ENCODE data around the gene MLPH.

The MLPH gene

GRCh38 chr2:237598468-237599208 lies 111.6 kb downstream of the MLPH start:
- Histone ChIP-seq H3K36me3 (ENCODE audit: control insufficient read depth, insufficient read depth, low read length) (no peaks in the 10 kb centered on the region), H3K4me1 (ENCODE audit: control insufficient read depth, insufficient read depth, low read length) (peaks cover 28% of the 10 kb centered on the region), H3K9ac (ENCODE audit: low read depth, low read length) (no peak overlapping the region), H3K4me3 (ENCODE audit: low read depth, low read length) (no peak overlapping the region), H3K9me3 (ENCODE audit: control insufficient read depth, insufficient read depth, low read length) (no peaks in the 10 kb centered on the region), H3K27me3 (ENCODE audit: control insufficient read depth, insufficient read depth, low read length) (peaks cover 5% of the 10 kb centered on the region)

DNA sequence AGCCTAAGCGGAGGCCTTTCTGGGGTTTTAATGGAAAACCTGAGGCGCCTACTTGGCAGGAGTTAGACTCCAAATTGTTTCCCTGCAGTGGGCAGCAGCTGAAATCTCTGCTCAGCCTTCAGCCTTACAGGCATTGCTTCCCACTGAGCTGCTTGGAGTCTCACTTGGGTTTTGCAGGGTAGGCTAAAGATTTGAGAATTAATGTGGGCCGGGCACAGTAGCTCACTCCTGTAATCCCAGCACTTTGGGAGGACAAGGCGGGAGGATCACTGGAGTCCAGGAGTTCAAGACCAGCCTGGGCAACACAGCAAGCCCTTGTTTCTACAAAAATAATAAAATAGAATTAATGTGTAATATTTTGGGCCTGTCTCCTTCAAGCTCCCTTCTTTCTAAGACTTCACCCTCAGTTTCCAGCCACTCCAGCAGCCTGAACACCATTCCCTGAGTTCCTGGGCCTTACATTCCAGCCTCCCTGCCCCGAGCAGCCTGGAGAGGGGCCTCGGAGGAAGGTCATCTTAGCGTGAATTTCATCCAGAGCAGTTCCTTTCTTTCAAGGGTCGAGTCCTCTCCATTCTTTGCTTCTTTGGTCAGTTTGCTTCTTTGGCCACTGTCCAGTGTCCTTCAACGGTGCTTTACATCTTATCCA lies 112.5 kb downstream of the MLPH start:
- Histone ChIP-seq H3K36me3 (ENCODE audit: control insufficient read depth, insufficient read depth, low read length) (no peaks in the 10 kb centered on the region), H3K9ac (ENCODE audit: low read depth, low read length) (no peak overlapping the region), H3K27me3 (ENCODE audit: control insufficient read depth, insufficient read depth, low read length) (peaks cover 5% of the 10 kb centered on the region), H3K4me3 (ENCODE audit: low read depth, low read length) (no peak overlapping the region), H3K9me3 (ENCODE audit: control insufficient read depth, insufficient read depth, low read length) (no peaks in the 10 kb centered on the region), H3K4me1 (ENCODE audit: control insufficient read depth, insufficient read depth, low read length) (peaks cover 19% of the 10 kb centered on the region)

DNA sequence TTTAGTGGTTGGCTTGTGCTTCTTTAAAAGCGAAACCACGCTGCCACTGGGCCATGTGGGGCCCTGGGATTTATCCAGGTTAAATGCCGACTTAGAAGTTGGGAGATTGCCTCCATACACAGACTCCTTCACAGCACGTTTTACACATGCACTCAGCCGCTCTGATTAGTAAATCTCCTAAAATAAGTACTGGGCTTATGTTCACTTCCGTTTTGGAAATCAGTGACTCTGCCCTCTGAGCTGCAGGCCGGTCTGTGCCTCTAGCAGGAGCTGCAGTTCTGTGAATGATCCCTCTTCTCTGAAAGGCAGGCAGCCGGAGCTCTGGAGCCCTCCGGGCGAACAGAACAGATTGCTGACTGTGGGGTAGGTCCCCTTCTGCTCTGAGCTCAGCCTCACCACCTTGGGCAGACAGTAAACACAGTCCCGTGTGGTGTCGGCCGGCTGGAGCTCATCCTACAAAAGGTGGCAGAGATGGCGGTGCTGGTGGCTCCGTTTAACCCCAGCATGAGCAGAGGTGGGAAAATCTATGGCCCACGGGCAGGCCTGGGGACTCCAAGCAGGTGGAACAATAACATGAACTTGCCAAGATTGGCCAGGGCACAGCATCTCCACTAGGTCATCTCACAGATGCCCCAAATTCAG lies 113.3 kb downstream of the MLPH start:
- Histone ChIP-seq H3K9me3 (ENCODE audit: control insufficient read depth, insufficient read depth, low read length) (no peaks in the 10 kb centered on the region), H3K9ac (ENCODE audit: low read depth, low read length) (no peak overlapping the region), H3K36me3 (ENCODE audit: control insufficient read depth, insufficient read depth, low read length) (no peaks in the 10 kb centered on the region), H3K27me3 (ENCODE audit: control insufficient read depth, insufficient read depth, low read length) (peaks cover 5% of the 10 kb centered on the region), H3K4me1 (ENCODE audit: control insufficient read depth, insufficient read depth, low read length) (peaks cover 18% of the 10 kb centered on the region), H3K4me3 (ENCODE audit: low read depth, low read length) (no peak overlapping the region)

- Histone ChIP-seq H3K4me1 (ENCODE audit: control insufficient read depth, insufficient read depth, low read length) (peaks cover 18% of the 10 kb centered on the region), H3K27me3 (ENCODE audit: control insufficient read depth, insufficient read depth, low read length) (peaks cover 5% of the 10 kb centered on the region), H3K9ac (ENCODE audit: low read depth, low read length) (no peak overlapping the region)
Measured at GRCh38 chr2:237601453-237602116, 114.5 kb downstream of the MLPH start.

DNA sequence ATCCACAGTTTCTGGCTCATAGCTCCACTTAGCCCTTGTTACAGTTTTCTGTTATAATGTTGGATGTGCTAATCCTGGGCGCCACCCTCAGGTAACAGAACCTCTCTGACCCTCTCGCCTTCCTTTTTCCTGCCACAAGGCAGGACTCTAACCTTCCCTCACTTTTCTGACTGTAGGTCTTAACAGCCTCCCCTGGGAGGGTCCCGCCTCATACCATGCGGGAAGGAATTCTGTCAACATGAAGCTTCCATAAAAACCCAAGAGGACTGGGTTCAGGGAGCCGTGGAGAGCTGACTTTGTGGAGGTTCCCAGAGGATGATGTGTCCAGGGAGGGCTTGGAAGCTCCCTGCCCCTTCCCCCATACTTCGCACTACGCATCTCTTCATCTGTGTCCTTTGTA lies 115.4 kb downstream of the MLPH start:
- Histone ChIP-seq H3K27me3 (ENCODE audit: control insufficient read depth, insufficient read depth, low read length) (peaks cover 5% of the 10 kb centered on the region), H3K9me3 (ENCODE audit: control insufficient read depth, insufficient read depth, low read length) (no peaks in the 10 kb centered on the region), H3K4me3 (ENCODE audit: low read depth, low read length) (no peak overlapping the region), H3K9ac (ENCODE audit: low read depth, low read length) (no peak overlapping the region), H3K36me3 (ENCODE audit: control insufficient read depth, insufficient read depth, low read length) (no peaks in the 10 kb centered on the region), H3K4me1 (ENCODE audit: control insufficient read depth, insufficient read depth, low read length) (peaks cover 18% of the 10 kb centered on the region)

More at GRCh38 chr2:237601453-237602116, 114.5 kb downstream of the MLPH start:
- H3K36me3 ChIP-seq (ENCODE audit: control insufficient read depth, insufficient read depth, low read length): no peaks in the 10 kb centered on the region
- H3K4me3 ChIP-seq (ENCODE audit: low read depth, low read length): no peak overlapping the region
- H3K9me3 ChIP-seq (ENCODE audit: control insufficient read depth, insufficient read depth, low read length): no peaks in the 10 kb centered on the region

DNA sequence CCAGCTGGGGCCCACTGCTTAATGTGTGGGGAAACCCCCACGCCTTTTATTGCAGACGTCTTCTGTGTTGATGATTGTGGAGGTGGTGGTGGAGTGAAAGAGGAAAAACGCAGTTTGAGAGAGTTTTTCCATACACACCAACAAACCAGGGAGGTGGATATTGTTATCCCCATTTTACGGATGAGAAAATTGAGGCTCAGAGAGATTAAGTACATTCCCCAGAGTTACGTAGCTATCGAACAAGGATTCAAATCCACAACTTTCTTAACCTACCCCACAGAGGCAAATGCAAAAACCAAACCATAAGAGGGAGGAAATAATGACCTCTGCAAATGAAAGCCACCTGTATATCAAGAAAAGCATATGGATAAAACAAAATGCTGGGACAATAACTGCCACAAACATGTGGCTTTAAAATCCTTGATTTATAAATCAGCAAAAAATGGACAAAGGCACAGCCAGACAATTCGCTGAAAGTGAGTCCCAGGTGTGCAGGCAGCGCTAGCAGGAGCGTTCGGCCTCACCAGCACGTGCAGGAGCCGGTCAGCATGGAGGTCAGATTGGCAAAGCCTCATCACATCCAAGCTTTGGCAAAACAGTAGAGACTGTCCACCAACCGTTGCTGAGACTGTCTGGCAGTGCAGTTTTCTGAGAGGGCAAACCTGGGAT lies 116.1 kb downstream of the MLPH start:
- Histone ChIP-seq H3K4me3 (ENCODE audit: low read depth, low read length) (no peak overlapping the region), H3K36me3 (ENCODE audit: control insufficient read depth, insufficient read depth, low read length) (no peaks in the 10 kb centered on the region), H3K9ac (ENCODE audit: low read depth, low read length) (no peak overlapping the region), H3K27me3 (ENCODE audit: control insufficient read depth, insufficient read depth, low read length) (peaks cover 5% of the 10 kb centered on the region), H3K9me3 (ENCODE audit: control insufficient read depth, insufficient read depth, low read length) (no peaks in the 10 kb centered on the region), H3K4me1 (ENCODE audit: control insufficient read depth, insufficient read depth, low read length) (peaks cover 18% of the 10 kb centered on the region)

GRCh38 chr2:237603718-237604362 lies 116.8 kb downstream of the MLPH start:
- Histone ChIP-seq H3K9ac (ENCODE audit: low read depth, low read length) (no peak overlapping the region), H3K4me3 (ENCODE audit: low read depth, low read length) (no peak overlapping the region), H3K4me1 (ENCODE audit: control insufficient read depth, insufficient read depth, low read length) (peaks cover 18% of the 10 kb centered on the region), H3K36me3 (ENCODE audit: control insufficient read depth, insufficient read depth, low read length) (no peaks in the 10 kb centered on the region), H3K9me3 (ENCODE audit: control insufficient read depth, insufficient read depth, low read length) (no peaks in the 10 kb centered on the region), H3K27me3 (ENCODE audit: control insufficient read depth, insufficient read depth, low read length) (peaks cover 5% of the 10 kb centered on the region)

- Histone ChIP-seq H3K36me3 (ENCODE audit: control insufficient read depth, insufficient read depth, low read length) (no peaks in the 10 kb centered on the region), H3K4me1 (ENCODE audit: control insufficient read depth, insufficient read depth, low read length) (peaks cover 18% of the 10 kb centered on the region), H3K27me3 (ENCODE audit: control insufficient read depth, insufficient read depth, low read length) (peaks cover 5% of the 10 kb centered on the region), H3K4me3 (ENCODE audit: low read depth, low read length) (no peak overlapping the region), H3K9me3 (ENCODE audit: control insufficient read depth, insufficient read depth, low read length) (no peaks in the 10 kb centered on the region), H3K9ac (ENCODE audit: low read depth, low read length) (no peak overlapping the region)
Measured at GRCh38 chr2:237604391-237604790, 117.3 kb downstream of the MLPH start.
